Aorta (tissue), 5 donors: ENCODE measurements around the gene CEACAM6. TPM values are rescaled to one million over a fixed set of nuclear protein-coding genes. Genes with fewer than 3 reads are reported as not detected.
A peak's percentile ranks its signal among the peaks of the same experiment; 100 is the strongest.

ENCODE experiments used
- ATAC-seq: fragments of 200-7000 bp; cut with Tn5 transposase; one replicate; pipeline ENCODE4 v1.9.1; 2022; ENCODE audit warnings: moderate library complexity; ENCODE audit not compliant: low FRiP score
- DNase-seq, 2 donors: peaks; one replicate each; pipeline ENCODE4 v3.0.0-alpha.2; 2020
- H3K27ac ChIP-seq, 2 donors: one replicate each; pipeline ENCODE4 v1.5.1; 2013; ENCODE audit warnings: low read length in 2 of 2, mild to moderate bottlenecking in 2 of 2, moderate library complexity in 2 of 2, control low read depth in 1 of 2, inconsistent platforms in 1 of 2, low read depth in 1 of 2
- H3K27me3 ChIP-seq, 2 donors: one replicate each; pipeline ENCODE4 v1.6.1; 2013; ENCODE audit warnings: control low read depth in 1 of 2, low read length in 1 of 2, mild to moderate bottlenecking in 1 of 2, moderate library complexity in 1 of 2; ENCODE audit not compliant: insufficient read depth in 2 of 2, control insufficient read depth in 1 of 2
- H3K36me3 ChIP-seq, 2 donors: one replicate each; pipeline ENCODE4 v1.6.1; 2013; ENCODE audit warnings: control low read depth in 1 of 2, low read length in 1 of 2, mild to moderate bottlenecking in 1 of 2; ENCODE audit not compliant: insufficient read depth in 2 of 2, control insufficient read depth in 1 of 2
- H3K4me1 ChIP-seq, 2 donors: one replicate each; pipeline ENCODE4 v1.6.1; 2013; ENCODE audit warnings: low read length in 2 of 2, control low read depth in 1 of 2, mild to moderate bottlenecking in 1 of 2, moderate library complexity in 1 of 2; ENCODE audit not compliant: insufficient read depth in 2 of 2, control insufficient read depth in 1 of 2
- H3K4me3 ChIP-seq, 2 donors: one replicate each; pipeline ENCODE4 v1.5.1; 2013; ENCODE audit warnings: low read length in 2 of 2, control low read depth in 1 of 2, mild to moderate bottlenecking in 1 of 2
- H3K9me3 ChIP-seq: one replicate; pipeline ENCODE4 v1.6.1; 2013; ENCODE audit warnings: mild to moderate bottlenecking, low read length; ENCODE audit not compliant: control insufficient read depth
- WGBS, 2 donors: extraction: QIAGEN DNeasy Blood & Tissue Kit; methylation state at CpG; one replicate each; pipeline ENCODE4 v1.1.7; 2013; 5-methylcytosine and 5-hydroxymethylcytosine counted together
- intact Hi-C, 2 donors: fragments of 100-400 bp; cut with DNase I; formaldehyde crosslinking; loops; one replicate each; pipeline versions ENCODE4 v1.14.2 to v1.15.0; 2022
- polyA plus RNA-seq, 2 donors: library from polyadenylated mRNA; stranded (reverse); fragments of 200-250 nt; gene quantifications; one replicate each; pipeline ENCODE4 v1.2.3, GENCODE V29; 2013
- total RNA-seq, 2 donors: library from RNA; stranded (reverse); fragmentation: NEBNext Ultra II Directional; extraction: Animal tissue kit (Norgen Biotek cat#: 25700); gene quantifications; one replicate each; pipeline ENCODE4 v1.2.1, GENCODE V29; 2021
- donor health status: healthy with polysubstance abuse.
- donor health status: Bipolar disorder and iron deficiency.
- donor health status: DM: no; HTN: no; CAD: no.
- donor health status: DM: no; HTN: no; CAD: no.
- donor health status: DM: yes; HTN: yes; CAD: no.

Gene CEACAM6
- total and polyA plus RNA-seq, 4 donors = 0.33 to 6.5 (median 0.33) TPM; not detected in 1

- intact Hi-C loops = no loop called here
- ATAC-seq (no peak), DNase-seq (no peak)
- H3K36me3 ChIP-seq = no peaks in the 10 kb centered on the region
- H3K27ac ChIP-seq = no peak overlapping the region
- no peaks in the 10 kb centered on the region for H3K27me3 ChIP-seq
- 83 to 91% methylated on average over 1 of the region's 1 CpG for WGBS, 2 donors
- H3K4me3 ChIP-seq = no peak overlapping the region
- H3K9me3 ChIP-seq = peaks cover 3% of the 10 kb centered on the region
- no peaks in the 10 kb centered on the region for H3K4me1 ChIP-seq
These were observed 41.6 kb downstream of the CEACAM6 start for GRCh38 chr19:41796901-41797300.

GRCh38 chr19:41799444-41800000 lies 44.2 kb downstream of the CEACAM6 start:
- ATAC-seq (no peak), DNase-seq (no peak)
- no peak overlapping the region for H3K27ac ChIP-seq
- H3K9me3 ChIP-seq = peaks cover 3% of the 10 kb centered on the region
- intact Hi-C loops = no loop called here
- H3K27me3 ChIP-seq = no peaks in the 10 kb centered on the region
- 50 to 56% methylated on average over 9 of the region's 9 CpGs for WGBS, 2 donors
- H3K4me3 ChIP-seq = no peak overlapping the region
- no peaks in the 10 kb centered on the region for H3K36me3 ChIP-seq
- H3K4me1 ChIP-seq = no peaks in the 10 kb centered on the region

DNA sequence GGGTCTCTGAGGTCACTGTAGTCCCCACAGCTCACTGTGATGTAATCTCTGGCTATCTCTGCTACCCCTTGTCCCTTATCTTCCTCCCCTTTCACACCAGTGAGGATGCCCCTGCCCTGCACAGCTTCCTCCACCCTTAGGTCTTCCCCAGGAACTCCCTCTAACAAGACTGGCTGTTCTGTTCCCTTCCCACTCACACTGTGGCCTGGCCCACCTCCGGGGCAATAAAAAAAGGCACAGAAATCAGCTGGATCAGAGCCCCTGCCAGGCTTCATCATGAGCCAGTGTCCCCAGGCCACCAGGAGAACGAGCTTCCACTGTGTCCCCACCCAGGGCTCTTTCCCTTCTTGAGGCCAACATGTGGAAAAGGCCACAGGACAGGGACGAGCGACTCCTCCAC lies 45.7 kb downstream of the CEACAM6 start:
- no peak for ATAC-seq

DNA sequence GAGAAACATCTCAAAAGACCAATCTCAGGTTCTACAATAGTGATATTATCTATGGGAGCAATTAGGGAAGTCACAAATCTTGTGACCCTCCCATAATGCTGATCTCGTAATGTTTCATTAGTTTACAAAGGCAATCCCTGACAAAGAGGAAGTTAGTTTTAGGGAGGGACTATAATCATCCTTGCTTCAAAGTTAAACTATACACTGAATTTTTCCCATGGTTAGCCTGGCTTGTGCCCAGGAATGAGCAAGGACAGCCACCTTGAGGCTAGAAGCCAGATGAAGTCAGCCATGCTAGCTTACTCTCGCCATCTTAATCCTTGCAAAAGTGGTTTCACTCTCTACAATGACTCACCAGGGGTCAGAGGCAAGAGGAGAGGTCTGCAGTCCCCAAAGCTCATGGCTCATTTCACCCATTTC lies 46.5 kb downstream of the CEACAM6 start:
- no peak overlapping the region for H3K4me3 ChIP-seq
- H3K27me3 ChIP-seq = no peaks in the 10 kb centered on the region
- intact Hi-C loops = no loop called here
- H3K36me3 ChIP-seq = no peaks in the 10 kb centered on the region
- H3K9me3 ChIP-seq = peaks cover 3% of the 10 kb centered on the region
- H3K27ac ChIP-seq = no peak overlapping the region
- no peak for ATAC-seq
- no peak for DNase-seq
- H3K4me1 ChIP-seq = no peaks in the 10 kb centered on the region
- WGBS, 2 donors = 56 to 69% methylated on average over 2 of the region's 2 CpGs

More for the DNA sequence above, 45.7 kb downstream of the CEACAM6 start:
- H3K4me1 ChIP-seq = no peaks in the 10 kb centered on the region
- WGBS, 2 donors = 73 to 74% methylated on average over 4 of the region's 4 CpGs
- no peaks in the 10 kb centered on the region for H3K36me3 ChIP-seq
- DNase-seq = no peak
- intact Hi-C loops = no loop called here
- no peaks in the 10 kb centered on the region for H3K27me3 ChIP-seq
- H3K9me3 ChIP-seq = peaks cover 3% of the 10 kb centered on the region
- no peak overlapping the region for H3K27ac ChIP-seq
- no peak overlapping the region for H3K4me3 ChIP-seq

DNA sequence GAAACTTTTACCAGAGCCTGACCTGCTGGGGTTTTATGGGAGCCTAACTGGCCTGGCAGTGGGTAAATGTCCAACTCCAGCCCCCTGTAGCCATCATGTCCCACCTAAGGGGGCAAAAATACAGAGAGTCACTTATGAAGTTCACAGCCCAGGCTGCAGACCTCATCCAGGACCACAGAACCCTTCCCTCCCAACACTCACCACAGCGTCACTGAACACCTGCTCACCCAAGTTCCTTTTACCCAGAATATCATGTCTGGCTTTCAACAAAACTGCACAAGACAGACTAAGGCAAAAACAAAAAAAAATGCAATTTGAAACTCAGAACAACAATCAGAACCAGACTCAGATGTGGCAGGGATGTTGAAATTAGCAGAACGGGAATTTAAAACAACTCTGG lies 47.4 kb downstream of the CEACAM6 start:
- Histone ChIP-seq H3K36me3 (no peaks in the 10 kb centered on the region), H3K9me3 (peaks cover 3% of the 10 kb centered on the region), H3K27ac (no peak overlapping the region), H3K27me3 (no peaks in the 10 kb centered on the region), H3K4me3 (no peak overlapping the region), H3K4me1 (no peaks in the 10 kb centered on the region)
- ATAC-seq = no peak
- no peak for DNase-seq
- intact Hi-C loops = no loop called here
- WGBS, 2 donors = 81 to 96% methylated on average over 2 of the region's 2 CpGs

DNA sequence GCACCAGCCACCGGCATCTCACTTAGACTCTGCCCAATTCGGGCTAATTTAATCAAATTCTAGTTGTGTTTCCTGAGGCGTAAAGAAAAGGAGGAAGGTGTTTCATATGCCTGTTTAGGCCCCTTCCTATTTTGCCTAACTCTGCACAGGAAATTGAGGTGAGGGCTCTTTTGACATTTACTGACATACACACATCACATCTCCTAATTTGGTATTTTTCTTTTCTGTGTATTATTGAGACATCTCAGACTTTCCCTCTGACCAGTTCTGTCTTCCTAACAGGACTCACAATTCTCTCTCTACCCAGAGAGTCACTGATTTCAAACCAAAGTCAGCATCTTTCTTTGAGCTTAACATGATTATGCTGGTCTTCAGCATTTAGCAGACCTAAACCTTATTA lies 49.0 kb downstream of the CEACAM6 start:
- Histone ChIP-seq H3K27ac (no peak overlapping the region), H3K36me3 (no peaks in the 10 kb centered on the region), H3K4me3 (no peak overlapping the region), H3K27me3 (no peaks in the 10 kb centered on the region), H3K9me3 (peaks cover 3% of the 10 kb centered on the region), H3K4me1 (no peaks in the 10 kb centered on the region)
- DNase-seq (no peak), ATAC-seq (no peak)
- 87 to 88% methylated on average over 3 of the region's 3 CpGs for WGBS, 2 donors
- intact Hi-C loops = no loop called here

DNA sequence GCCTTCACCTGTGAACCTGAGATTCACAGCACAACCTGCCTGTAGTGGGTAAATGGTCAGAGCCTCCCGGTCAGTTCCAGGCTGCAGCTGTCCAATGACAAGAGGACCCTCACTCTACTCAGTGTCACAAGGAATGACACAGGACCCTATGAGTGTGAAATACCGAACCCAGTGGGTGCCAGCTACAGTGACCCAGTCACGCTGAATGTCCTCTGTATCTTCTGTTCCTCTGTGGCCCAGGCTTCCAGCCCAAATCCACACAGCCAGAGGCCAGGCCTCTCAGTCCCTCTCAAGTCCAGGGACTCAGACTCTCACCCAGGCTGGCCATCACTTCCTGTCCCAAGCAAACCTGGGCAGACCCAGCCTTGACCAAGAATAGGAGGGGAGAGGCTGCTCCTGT lies 51.8 kb downstream of the CEACAM6 start:
- Histone ChIP-seq H3K27me3 (no peaks in the 10 kb centered on the region), H3K4me1 (no peaks in the 10 kb centered on the region), H3K4me3 (no peak overlapping the region), H3K27ac (no peak overlapping the region), H3K9me3 (no peaks in the 10 kb centered on the region), H3K36me3 (no peaks in the 10 kb centered on the region)
- WGBS, 2 donors = 82 to 85% methylated on average over 3 of the region's 3 CpGs
- ATAC-seq = no peak
- intact Hi-C loops = no loop called here
- DNase-seq = peak in 1 of 2 donors; percentile 27

- intact Hi-C loops = no loop called here
- WGBS, 2 donors = 64 to 70% methylated on average over 16 of the region's 16 CpGs
- Histone ChIP-seq H3K4me3 (no peak overlapping the region), H3K27me3 (no peaks in the 10 kb centered on the region), H3K36me3 (no peaks in the 10 kb centered on the region), H3K4me1 (no peaks in the 10 kb centered on the region), H3K27ac (no peak overlapping the region), H3K9me3 (no peaks in the 10 kb centered on the region)
- DNase-seq (peak; percentile 70 to 72), ATAC-seq (peak; percentile 24)
These were observed 53.6 kb downstream of the CEACAM6 start for GRCh38 chr19:41808663-41809566.

DNA sequence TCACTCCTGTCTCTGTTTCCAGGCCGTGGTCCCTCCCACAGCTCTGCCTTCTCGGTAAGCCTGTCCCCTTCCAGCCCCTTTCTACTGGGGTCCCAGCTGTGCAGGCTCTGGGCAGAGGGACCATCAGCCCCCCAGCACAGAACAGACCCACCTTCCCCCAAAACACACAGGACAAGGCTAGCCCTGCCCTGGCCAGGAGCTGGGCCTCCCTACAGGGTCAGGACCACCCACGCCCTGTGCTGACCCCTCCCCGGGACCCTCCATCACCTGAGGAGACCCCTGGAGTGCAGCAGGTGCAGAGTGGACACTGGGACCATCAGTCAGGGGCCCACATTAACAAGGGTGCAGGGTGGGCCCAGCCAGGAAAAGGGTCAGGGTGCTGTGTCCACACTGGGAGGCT lies 55.0 kb downstream of the CEACAM6 start:
- Histone ChIP-seq H3K4me3 (no peak overlapping the region), H3K4me1 (no peaks in the 10 kb centered on the region), H3K36me3 (no peaks in the 10 kb centered on the region), H3K27ac (no peak overlapping the region), H3K27me3 (no peaks in the 10 kb centered on the region), H3K9me3 (no peaks in the 10 kb centered on the region)
- WGBS, 2 donors = 57 to 58% methylated on average over 4 of the region's 4 CpGs
- peak in 1 of 2 donors; percentile 51 for DNase-seq
- intact Hi-C loops = no loop called here
- no peak for ATAC-seq
